Metanephros (tissue), 1 donor: ENCODE results near the gene SLC34A3. TPM values are rescaled to one million over a fixed set of nuclear protein-coding genes. Genes with fewer than 3 reads are reported as not detected.

Source experiments
- total RNA-seq: library from RNA; depleted of rRNA; stranded (reverse); fragments of >200 nt; gene quantifications from one replicate; pipeline ENCODE4 v1.2.3, GENCODE V29; 2014

SLC34A3 gene
- total RNA-seq, 1 donor from 2014 or later: 3.0 TPM

Other genes starting within 250 kb of the SLC34A3 start
- gene LCNL1, start 247.9 kb upstream of the SLC34A3 start, total RNA-seq: 0.41 TPM
- 28.0 TPM for gene PAXX, start 238.5 kb upstream of the SLC34A3 start, total RNA-seq
- gene CLIC3, start 234.3 kb upstream of the SLC34A3 start, total RNA-seq: 2.5 TPM
- 39.4 TPM for gene ABCA2, start 202.7 kb upstream of the SLC34A3 start, total RNA-seq
- 0.35 TPM for gene FUT7, start 198.8 kb upstream of the SLC34A3 start, total RNA-seq
- gene NPDC1, start 184.7 kb upstream of the SLC34A3 start, total RNA-seq: 28.6 TPM
- gene ENTPD2, start 176.8 kb upstream of the SLC34A3 start, total RNA-seq: 3.6 TPM
- 7.2 TPM for gene SAPCD2, start 160.3 kb upstream of the SLC34A3 start, total RNA-seq
- 11.2 TPM for gene UAP1L1, start 153.4 kb upstream of the SLC34A3 start, total RNA-seq
- 54.5 TPM for gene MAN1B1, start 143.9 kb upstream of the SLC34A3 start, total RNA-seq
- 20.4 TPM for gene DPP7, start 116.2 kb upstream of the SLC34A3 start, total RNA-seq
- gene GRIN1, start 91.7 kb upstream of the SLC34A3 start, total RNA-seq: 0.47 TPM
- 0.35 TPM for gene LRRC26, start 60.9 kb upstream of the SLC34A3 start, total RNA-seq
- gene TMEM210, start 58.8 kb upstream of the SLC34A3 start, total RNA-seq: not detected
- 44.7 TPM for gene ANAPC2, start 42.3 kb upstream of the SLC34A3 start, total RNA-seq
- gene SSNA1, start 42.2 kb upstream of the SLC34A3 start, total RNA-seq: 35.3 TPM
- 8.2 TPM for gene TPRN, start 30.2 kb upstream of the SLC34A3 start, total RNA-seq
- 32.5 TPM for gene TMEM203, start 25.3 kb upstream of the SLC34A3 start, total RNA-seq
- 10.3 TPM for gene NDOR1, start 25.2 kb upstream of the SLC34A3 start, total RNA-seq
- gene RNF208, start 8.7 kb upstream of the SLC34A3 start, total RNA-seq: 4.1 TPM
- 0.76 TPM for gene CYSRT1, start 5.7 kb upstream of the SLC34A3 start, total RNA-seq
- gene RNF224, start 3.4 kb upstream of the SLC34A3 start, total RNA-seq: 0.70 TPM
- 172 TPM for gene TUBB4B, start 10.4 kb downstream of the SLC34A3 start, total RNA-seq
- gene STPG3, start 20.4 kb downstream of the SLC34A3 start, total RNA-seq: not detected
- 48.3 TPM for gene NELFB, start 24.4 kb downstream of the SLC34A3 start, total RNA-seq
- 12.5 TPM for gene TOR4A, start 46.8 kb downstream of the SLC34A3 start, total RNA-seq
- gene NRARP, start 71.4 kb downstream of the SLC34A3 start, total RNA-seq: 10.1 TPM
- 32.1 TPM for gene EXD3, start 192.3 kb downstream of the SLC34A3 start, total RNA-seq
- 5.3 TPM for gene NOXA1, start 192.5 kb downstream of the SLC34A3 start, total RNA-seq
- gene ENTPD8, start 210.5 kb downstream of the SLC34A3 start, total RNA-seq: 1.1 TPM
- 27.0 TPM for gene NSMF, start 228.4 kb downstream of the SLC34A3 start, total RNA-seq